ENCODE data around the gene EEFSEC. TPM values are rescaled to one million over a fixed set of nuclear protein-coding genes. Genes with fewer than 3 reads are reported as not detected.

The EEFSEC gene
- total and polyA plus RNA-seq, 2 experiments from 2014 or later, result 10.1 to 16.2 TPM

- Mint-ChIP-seq H3K4me3 (no peak overlapping the region), H3K4me1 (peaks cover 3% of the 10 kb centered on the region; the same call in 2 of the 3 replicates), H3K36me3 (ENCODE audit: low read depth) (peaks cover 14% of the 10 kb centered on the region), H3K9me3 (peaks cover 3% of the 10 kb centered on the region; the same call in 1 of the 3 replicates), H3K27me3 (ENCODE audit: insufficient read depth, low read depth, poor library complexity) (peaks cover 5% of the 10 kb centered on the region), H3K27ac (no peak overlapping the region)
- H3K4me2 ChIP-seq, result no peak overlapping the region
- H3K27ac ChIP-seq (ENCODE audit: low read depth), result no peak overlapping the region
- H3K4me3 ChIP-seq, result no peak overlapping the region
- 0 out of 2 replicates have a peak, but pooled peaks cover 7% of the 10 kb centered on the region for H3K79me2 ChIP-seq (replicated peaks; ENCODE audit: insufficient read depth)
- no peaks in the 10 kb centered on the region for H3K27me3 ChIP-seq (ENCODE audit: insufficient read depth)
- no peak for TF ChIP-seq ZNF331 (CRISPR knock-in tag; IDR thresholded peaks at IDR 0.05; ENCODE audit: low read depth)
- TF ChIP-seq ETS1 (IDR thresholded peaks at IDR 0.05), result no peak
- no peak for TF ChIP-seq NANOG (IDR thresholded peaks at IDR 0.05; ENCODE audit: borderline replicate concordance)
- TF ChIP-seq, protein P1, sequence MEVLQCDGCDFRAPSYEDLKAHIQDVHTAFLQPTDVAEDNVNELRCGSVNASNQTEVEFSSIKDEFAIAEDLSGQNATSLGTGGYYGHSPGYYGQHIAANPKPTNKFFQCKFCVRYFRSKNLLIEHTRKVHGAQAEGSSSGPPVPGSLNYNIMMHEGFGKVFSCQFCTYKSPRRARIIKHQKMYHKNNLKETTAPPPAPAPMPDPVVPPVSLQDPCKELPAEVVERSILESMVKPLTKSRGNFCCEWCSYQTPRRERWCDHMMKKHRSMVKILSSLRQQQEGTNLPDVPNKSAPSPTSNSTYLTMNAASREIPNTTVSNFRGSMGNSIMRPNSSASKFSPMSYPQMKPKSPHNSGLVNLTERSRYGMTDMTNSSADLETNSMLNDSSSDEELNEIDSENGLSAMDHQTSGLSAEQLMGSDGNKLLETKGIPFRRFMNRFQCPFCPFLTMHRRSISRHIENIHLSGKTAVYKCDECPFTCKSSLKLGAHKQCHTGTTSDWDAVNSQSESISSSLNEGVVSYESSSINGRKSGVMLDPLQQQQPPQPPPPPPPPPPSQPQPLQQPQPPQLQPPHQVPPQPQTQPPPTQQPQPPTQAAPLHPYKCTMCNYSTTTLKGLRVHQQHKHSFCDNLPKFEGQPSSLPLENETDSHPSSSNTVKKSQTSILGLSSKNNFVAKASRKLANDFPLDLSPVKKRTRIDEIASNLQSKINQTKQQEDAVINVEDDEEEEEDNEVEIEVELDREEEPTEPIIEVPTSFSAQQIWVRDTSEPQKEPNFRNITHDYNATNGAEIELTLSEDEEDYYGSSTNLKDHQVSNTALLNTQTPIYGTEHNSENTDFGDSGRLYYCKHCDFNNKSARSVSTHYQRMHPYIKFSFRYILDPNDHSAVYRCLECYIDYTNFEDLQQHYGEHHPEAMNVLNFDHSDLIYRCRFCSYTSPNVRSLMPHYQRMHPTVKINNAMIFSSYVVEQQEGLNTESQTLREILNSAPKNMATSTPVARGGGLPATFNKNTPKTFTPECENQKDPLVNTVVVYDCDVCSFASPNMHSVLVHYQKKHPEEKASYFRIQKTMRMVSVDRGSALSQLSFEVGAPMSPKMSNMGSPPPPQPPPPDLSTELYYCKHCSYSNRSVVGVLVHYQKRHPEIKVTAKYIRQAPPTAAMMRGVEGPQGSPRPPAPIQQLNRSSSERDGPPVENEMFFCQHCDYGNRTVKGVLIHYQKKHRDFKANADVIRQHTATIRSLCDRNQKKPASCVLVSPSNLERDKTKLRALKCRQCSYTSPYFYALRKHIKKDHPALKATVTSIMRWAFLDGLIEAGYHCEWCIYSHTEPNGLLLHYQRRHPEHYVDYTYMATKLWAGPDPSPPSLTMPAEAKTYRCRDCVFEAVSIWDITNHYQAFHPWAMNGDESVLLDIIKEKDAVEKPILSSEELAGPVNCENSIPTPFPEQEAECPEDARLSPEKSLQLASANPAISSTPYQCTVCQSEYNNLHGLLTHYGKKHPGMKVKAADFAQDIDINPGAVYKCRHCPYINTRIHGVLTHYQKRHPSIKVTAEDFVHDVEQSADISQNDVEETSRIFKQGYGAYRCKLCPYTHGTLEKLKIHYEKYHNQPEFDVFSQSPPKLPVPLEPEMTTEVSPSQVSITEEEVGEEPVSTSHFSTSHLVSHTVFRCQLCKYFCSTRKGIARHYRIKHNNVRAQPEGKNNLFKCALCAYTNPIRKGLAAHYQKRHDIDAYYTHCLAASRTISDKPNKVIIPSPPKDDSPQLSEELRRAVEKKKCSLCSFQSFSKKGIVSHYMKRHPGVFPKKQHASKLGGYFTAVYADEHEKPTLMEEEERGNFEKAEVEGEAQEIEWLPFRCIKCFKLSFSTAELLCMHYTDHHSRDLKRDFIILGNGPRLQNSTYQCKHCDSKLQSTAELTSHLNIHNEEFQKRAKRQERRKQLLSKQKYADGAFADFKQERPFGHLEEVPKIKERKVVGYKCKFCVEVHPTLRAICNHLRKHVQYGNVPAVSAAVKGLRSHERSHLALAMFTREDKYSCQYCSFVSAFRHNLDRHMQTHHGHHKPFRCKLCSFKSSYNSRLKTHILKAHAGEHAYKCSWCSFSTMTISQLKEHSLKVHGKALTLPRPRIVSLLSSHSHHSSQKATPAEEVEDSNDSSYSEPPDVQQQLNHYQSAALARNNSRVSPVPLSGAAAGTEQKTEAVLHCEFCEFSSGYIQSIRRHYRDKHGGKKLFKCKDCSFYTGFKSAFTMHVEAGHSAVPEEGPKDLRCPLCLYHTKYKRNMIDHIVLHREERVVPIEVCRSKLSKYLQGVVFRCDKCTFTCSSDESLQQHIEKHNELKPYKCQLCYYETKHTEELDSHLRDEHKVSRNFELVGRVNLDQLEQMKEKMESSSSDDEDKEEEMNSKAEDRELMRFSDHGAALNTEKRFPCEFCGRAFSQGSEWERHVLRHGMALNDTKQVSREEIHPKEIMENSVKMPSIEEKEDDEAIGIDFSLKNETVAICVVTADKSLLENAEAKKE (CRISPR knock-in tag; IDR thresholded peaks at IDR 0.05), result no peak
- TF ChIP-seq, protein P2, sequence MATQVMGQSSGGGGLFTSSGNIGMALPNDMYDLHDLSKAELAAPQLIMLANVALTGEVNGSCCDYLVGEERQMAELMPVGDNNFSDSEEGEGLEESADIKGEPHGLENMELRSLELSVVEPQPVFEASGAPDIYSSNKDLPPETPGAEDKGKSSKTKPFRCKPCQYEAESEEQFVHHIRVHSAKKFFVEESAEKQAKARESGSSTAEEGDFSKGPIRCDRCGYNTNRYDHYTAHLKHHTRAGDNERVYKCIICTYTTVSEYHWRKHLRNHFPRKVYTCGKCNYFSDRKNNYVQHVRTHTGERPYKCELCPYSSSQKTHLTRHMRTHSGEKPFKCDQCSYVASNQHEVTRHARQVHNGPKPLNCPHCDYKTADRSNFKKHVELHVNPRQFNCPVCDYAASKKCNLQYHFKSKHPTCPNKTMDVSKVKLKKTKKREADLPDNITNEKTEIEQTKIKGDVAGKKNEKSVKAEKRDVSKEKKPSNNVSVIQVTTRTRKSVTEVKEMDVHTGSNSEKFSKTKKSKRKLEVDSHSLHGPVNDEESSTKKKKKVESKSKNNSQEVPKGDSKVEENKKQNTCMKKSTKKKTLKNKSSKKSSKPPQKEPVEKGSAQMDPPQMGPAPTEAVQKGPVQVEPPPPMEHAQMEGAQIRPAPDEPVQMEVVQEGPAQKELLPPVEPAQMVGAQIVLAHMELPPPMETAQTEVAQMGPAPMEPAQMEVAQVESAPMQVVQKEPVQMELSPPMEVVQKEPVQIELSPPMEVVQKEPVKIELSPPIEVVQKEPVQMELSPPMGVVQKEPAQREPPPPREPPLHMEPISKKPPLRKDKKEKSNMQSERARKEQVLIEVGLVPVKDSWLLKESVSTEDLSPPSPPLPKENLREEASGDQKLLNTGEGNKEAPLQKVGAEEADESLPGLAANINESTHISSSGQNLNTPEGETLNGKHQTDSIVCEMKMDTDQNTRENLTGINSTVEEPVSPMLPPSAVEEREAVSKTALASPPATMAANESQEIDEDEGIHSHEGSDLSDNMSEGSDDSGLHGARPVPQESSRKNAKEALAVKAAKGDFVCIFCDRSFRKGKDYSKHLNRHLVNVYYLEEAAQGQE (IDR thresholded peaks at IDR 0.05; ENCODE audit: unreplicated experiment), result no peak
- no peak for TF ChIP-seq POLR2AphosphoS5 (IDR thresholded peaks at IDR 0.05; ENCODE audit: low read depth)
- no peak for TF ChIP-seq EZH2phosphoT487 (IDR thresholded peaks at IDR 0.05; ENCODE audit: unreplicated experiment)
- TF ChIP-seq JUNB (IDR thresholded peaks at IDR 0.05; ENCODE audit: unreplicated experiment), result no peak
- no peak for TF ChIP-seq EZH2 (IDR thresholded peaks at IDR 0.05; ENCODE audit: low read depth, unreplicated experiment)
- TF ChIP-seq CTCF (conservative IDR thresholded peaks at IDR 0.05; ENCODE audit: low read depth in 2 of 2), result no peak
- TF ChIP-seq STAT1 (IDR thresholded peaks at IDR 0.05; ENCODE audit: unreplicated experiment), result no peak
- TF ChIP-seq ZNF114 (CRISPR knock-in tag; IDR thresholded peaks at IDR 0.05), result no peak
- TF ChIP-seq CREB1 (CRISPR knock-in tag; IDR thresholded peaks at IDR 0.05; ENCODE audit: low read depth), result no peak
- H4K20me1 ChIP-seq (replicated peaks; ENCODE audit: insufficient read depth), result peaks cover 4% of the 10 kb centered on the region; the same call in 1 of the 2 replicates
- H3K9me2 ChIP-seq (ENCODE audit: insufficient read depth), result no peaks in the 10 kb centered on the region
- ATAC-seq (no peak), DNase-seq (ENCODE audit: low spot score) (no peak)
- H2AFZ ChIP-seq, result peak overlapping the region; percentile 93
- no peaks in the 10 kb centered on the region for H3K36me3 ChIP-seq (ENCODE audit: insufficient read depth)
- H3F3A ChIP-seq (replicated peaks; ENCODE audit: low read depth), result peaks cover 7% of the 10 kb centered on the region; the same call in 1 of the 2 replicates
- H3K4me1 ChIP-seq (ENCODE audit: insufficient read depth), result peaks cover 5% of the 10 kb centered on the region; the same call in 1 of the 2 replicates
Observed at GRCh38 chr3:128151758-128152274, 1.5 kb upstream of the EEFSEC start.
